Left cardiac atrium (tissue), 4 donors: ENCODE measurements around the gene TREM1. TPM values are rescaled to one million over a fixed set of nuclear protein-coding genes. Genes with fewer than 3 reads are reported as not detected.
"Not testable (repeated sequence)": the region's sequence is repeated elsewhere in the genome, so short reads cannot be mapped to it uniquely, and the experiment has no call there.

ENCODE experiments used
- ATAC-seq, 2 donors: fragments of 200-7000 bp; cut with Tn5 transposase; one replicate each; pipeline ENCODE4 v1.9.1; 2020; ENCODE audit warnings: mild to moderate bottlenecking in 2 of 2, moderate library complexity in 2 of 2
- DNase-seq: peaks from one replicate; pipeline ENCODE4 v3.0.0-alpha.2; 2020
- intact Hi-C, 2 donors: fragments of 100-400 bp; cut with DNase I; formaldehyde crosslinking; loops; one replicate each; pipeline versions ENCODE4 v1.14.1 to v1.15.1; 2022 to 2023
- total RNA-seq, 2 donors: library from RNA; stranded (reverse); fragmentation: NEBNext Ultra II Directional; extraction: Animal tissue kit (Norgen Biotek cat#: 25700); gene quantifications; one replicate each; pipeline ENCODE4 v1.2.1, GENCODE V29; 2021
- donor health status: DM: no; HTN: yes; CAD: no.
- donor health status: DM: no; HTN: yes; CAD: no; lungs with severe emphysema.
- donor health status: DM: yes; HTN: yes; CAD: no.
- donor health status: Dilated cardiomyopathy.

TREM1 gene
- total RNA-seq, 2 donors from 2014 or later = 1.7 to 3.0 TPM

GRCh38 chr6:41302638-41303037, 16.2 kb upstream of the TREM1 start:
- ATAC-seq = no peak
- intact Hi-C loops = no loop called here
- DNase-seq = no peak

- intact Hi-C loops = no loop called here
- DNase-seq (no peak), ATAC-seq (no peak)
These were observed 12.5 kb upstream of the TREM1 start for GRCh38 chr6:41298785-41299502.

GRCh38 chr6:41297248-41297647, 10.8 kb upstream of the TREM1 start:
- intact Hi-C loops, ATAC-seq: not testable (repeated sequence)

GRCh38 chr6:41294214-41294872, 7.9 kb upstream of the TREM1 start:
- intact Hi-C loops = no loop called here
- DNase-seq (no peak), ATAC-seq (no peak)

More at GRCh38 chr6:41297248-41297647, 10.8 kb upstream of the TREM1 start:
- DNase-seq = not testable (repeated sequence)

- DNase-seq (no peak), ATAC-seq (no peak)
- intact Hi-C loops = no loop called here
These were observed 5.2 kb upstream of the TREM1 start for GRCh38 chr6:41291717-41292116.

- DNase-seq = no peak
- intact Hi-C loops = no loop called here
- no peak for ATAC-seq
These were observed 3.3 kb upstream of the TREM1 start for GRCh38 chr6:41289815-41290214.

GRCh38 chr6:41288754-41289129, 2.3 kb upstream of the TREM1 start:
- DNase-seq (no peak), ATAC-seq (no peak)
- intact Hi-C loops = no loop called here

- intact Hi-C loops = no loop called here
- ATAC-seq (peak in 1 of 2 donors; percentile 23), DNase-seq (no peak)
These were observed 1.7 kb upstream of the TREM1 start for GRCh38 chr6:41288030-41288753.

GRCh38 chr6:41284726-41285125, 1.8 kb downstream of the TREM1 start:
- intact Hi-C loops = no loop called here
- ATAC-seq (peak; percentile 19 to 22), DNase-seq (no peak)

GRCh38 chr6:41283600-41283999, 2.9 kb downstream of the TREM1 start:
- no peak for ATAC-seq
- no peak for DNase-seq
- intact Hi-C loops = no loop called here

- no peak for DNase-seq
- ATAC-seq = peak in 1 of 2 donors; percentile 30
- intact Hi-C loops = no loop called here
These were observed 6.0 kb downstream of the TREM1 start for GRCh38 chr6:41280381-41281057.

- intact Hi-C loops = loop anchor here in 1 of 2 donors (2.0 kb wide), 1 partner anchor 40 kb away; no protein-coding TSS in a partner anchor
- peak; percentile 59 for DNase-seq
- peak; percentile 55 to 68 for ATAC-seq
These were observed 7.6 kb downstream of the TREM1 start for GRCh38 chr6:41278699-41279405.

GRCh38 chr6:41277605-41278004, 8.9 kb downstream of the TREM1 start:
- peak in 1 of 2 donors; percentile 14 for ATAC-seq
- intact Hi-C loops = loop anchor here in 1 of 2 donors (2.0 kb wide), 1 partner anchor 41 kb away; no protein-coding TSS in a partner anchor
- DNase-seq = no peak

- ATAC-seq (no peak), DNase-seq (no peak)
- intact Hi-C loops = no loop called here
These were observed 11.0 kb downstream of the TREM1 start for GRCh38 chr6:41275489-41275888.

GRCh38 chr6:41274256-41274655, 12.2 kb downstream of the TREM1 start:
- intact Hi-C loops = no loop called here
- no peak for ATAC-seq
- DNase-seq = no peak

- intact Hi-C loops = no loop called here
- no peak for ATAC-seq
These were observed 12.8 kb downstream of the TREM1 start for GRCh38 chr6:41273714-41274113.

GRCh38 chr6:41272591-41273240, 13.8 kb downstream of the TREM1 start:
- ATAC-seq (no peak), DNase-seq (no peak)
- intact Hi-C loops = no loop called here

More at GRCh38 chr6:41273714-41274113, 12.8 kb downstream of the TREM1 start:
- no peak for DNase-seq

- ATAC-seq = peak; percentile 34 to 77
- DNase-seq = peak; percentile 47
- intact Hi-C loops = no loop called here
These were observed 14.5 kb downstream of the TREM1 start for GRCh38 chr6:41271901-41272395.
